K562 (cell line): ENCODE results near the gene CRYBG3. TPM values are rescaled to one million over a fixed set of nuclear protein-coding genes. Genes with fewer than 3 reads are reported as not detected.

Experiments
- BRF2 ChIP-seq: IDR thresholded peaks from 3 replicates; pipeline ENCODE4 v1.6.1; 2011; ENCODE audit warnings: borderline replicate concordance, mild to moderate bottlenecking; ENCODE audit not compliant: insufficient read length, insufficient read depth
- CBX2 ChIP-seq: fragments of 200-600 bp; sonication (generic); IDR thresholded peaks from one replicate; pipeline ENCODE4 v1.6.1; 2012; ENCODE audit warnings: mild to moderate bottlenecking, low read length, inconsistent platforms; ENCODE audit not compliant: insufficient read depth, poor library complexity, severe bottlenecking
- CBX3 ChIP-seq, 2 experiments: IDR thresholded peaks; 1 replicate in 1 of 2; 2 replicates in 1 of 2; pipeline ENCODE4 v1.6.1; 2012; ENCODE audit warnings: inconsistent platforms in 2 of 2, low read length in 2 of 2, borderline replicate concordance in 1 of 2, control low read depth in 1 of 2
- CC2D1A ChIP-seq: fragments of 450-650 bp; IDR thresholded peaks from 2 replicates; pipeline ENCODE4 v1.6.1; 2017; ENCODE audit warnings: mild to moderate bottlenecking
- CTBP1 ChIP-seq: fragments of 450-650 bp; IDR thresholded peaks from 2 replicates; pipeline ENCODE4 v1.6.1; 2016; ENCODE audit warnings: borderline replicate concordance
- DEAF1 ChIP-seq: fragments of 450-650 bp; formaldehyde crosslinking; IDR thresholded peaks from 2 replicates; pipeline ENCODE4 v1.4.0; 2020; ENCODE audit warnings: mild to moderate bottlenecking, moderate library complexity
- GATAD2A ChIP-seq: fragments of 450-650 bp; IDR thresholded peaks from 2 replicates; pipeline ENCODE4 v1.6.1; 2017
- GTF2F1 ChIP-seq: IDR thresholded peaks from 2 replicates; pipeline ENCODE4 v1.6.1; 2011; ENCODE audit warnings: low read depth, low read length, improper control_type of control experiment
- HDAC6 ChIP-seq: IDR thresholded peaks from 2 replicates; pipeline ENCODE4 v1.6.1; 2012; ENCODE audit warnings: low read depth, mild to moderate bottlenecking, control low read depth, inconsistent platforms, low read length, moderate library complexity
- HES1 ChIP-seq: fragments of 450-650 bp; IDR thresholded peaks from 2 replicates; pipeline ENCODE4 v1.6.1; 2016; ENCODE audit warnings: low read depth, mild to moderate bottlenecking, moderate library complexity
- HNRNPLL ChIP-seq: fragments of 200-400 bp; formaldehyde crosslinking; IDR thresholded peaks from 2 replicates; pipeline ENCODE4 v1.6.1; 2017; ENCODE audit warnings: low read length, low read depth, mild to moderate bottlenecking; ENCODE audit not compliant: poor library complexity, severe bottlenecking
- KAT7 ChIP-seq: sonication (generic); formaldehyde crosslinking; IDR thresholded peaks from 2 replicates; pipeline ENCODE4 v1.8.0; 2022; ENCODE audit warnings: missing genetic modification reagents, mild to moderate bottlenecking, borderline replicate concordance
- PCBP2 ChIP-seq: fragments of 200-400 bp; formaldehyde crosslinking; IDR thresholded peaks from 2 replicates; pipeline ENCODE4 v1.6.1; 2018; ENCODE audit warnings: low read length, low read depth, mild to moderate bottlenecking, moderate library complexity; ENCODE audit not compliant: poor library complexity, severe bottlenecking
- RAD21 ChIP-seq, 2 experiments: fragments of 250-450 bp in 1 of 2; fragments of 450-650 bp in 1 of 2; sonication (Bioruptor Pico) in 1 of 2; formaldehyde crosslinking in 1 of 2; IDR thresholded peaks in 1 of 2; conservative IDR thresholded peaks in 1 of 2; 2 replicates each; pipeline versions ENCODE4 v1.4.0 to v1.8.0; 2020 to 2022; ENCODE audit warnings: mild to moderate bottlenecking in 2 of 2, moderate library complexity in 1 of 2
- ZBTB11 ChIP-seq, 3 experiments: fragments of 200-800 bp in 1 of 3; fragments of 250-450 bp in 1 of 3; fragments of 450-650 bp in 1 of 3; sonication (Bioruptor Pico) in 1 of 3; sonication (Bioruptor generic) in 1 of 3; formaldehyde crosslinking in 1 of 3; IDR thresholded peaks; 2 replicates each; pipeline versions ENCODE4 v1.6.1 to v1.8.0; 2016 to 2022; ENCODE audit warnings: mild to moderate bottlenecking in 2 of 3, missing genetic modification characterization in 2 of 3, missing compliant biosample characterization in 1 of 3, moderate library complexity in 1 of 3
- ZNF134 ChIP-seq: fragments of 250-450 bp; sonication (Bioruptor Pico); conservative IDR thresholded peaks from 2 replicates; pipeline ENCODE4 v1.4.0; 2020
- ZNF41 ChIP-seq: fragments of 250-450 bp; sonication (Bioruptor Pico); conservative IDR thresholded peaks from 2 replicates; pipeline ENCODE4 v1.4.0; 2020; ENCODE audit warnings: mild to moderate bottlenecking
- ZNF512 ChIP-seq: IDR thresholded peaks from 2 replicates; pipeline ENCODE4 v1.6.1; 2016; ENCODE audit warnings: missing genetic modification characterization, missing compliant biosample characterization
- ZNF780A ChIP-seq: fragments of 250-450 bp; sonication (Bioruptor Pico); IDR thresholded peaks from 2 replicates; pipeline ENCODE4 v1.5.0; 2021; ENCODE audit warnings: mild to moderate bottlenecking
- polyA plus RNA-seq, 8 experiments: library from polyadenylated mRNA; depleted of rRNA in 4 of 8; stranded (reverse) in 5 of 8; unstranded in 3 of 8; fragments of >200 nt; fragmentation: Nextera tagmentation in 2 of 8; fragmentation: Illumina TruSeq in 1 of 8; extraction: Ambion mirVana in 2 of 8; extraction: Trizol in 1 of 8; gene quantifications; 2 replicates each; pipeline versions ENCODE4 v1.2.1 to v1.2.3, GENCODE V29; 2011 to 2014; ENCODE audit warnings: inconsistent platforms in 1 of 8, missing spikeins in 1 of 8
- total RNA-seq, 7 experiments: library from RNA; depleted of rRNA in 6 of 7; stranded (reverse); fragments of >200 nt in 6 of 7; fragmentation: Illumina TruSeq in 2 of 7; extraction: Trizol in 2 of 7; gene quantifications; 2 replicates each; pipeline versions ENCODE4 v1.2.1 to v1.2.3, GENCODE V29; 2011 to 2021; ENCODE audit warnings: low replicate concordance in 1 of 7

The CRYBG3 gene
- total and polyA plus RNA-seq, 9 of the 15 experiments (the other 6 are each of a cell fraction or from before 2014, with no cell fraction given) = 0.08 to 0.72 (median 0.18) TPM

- no peak for TF ChIP-seq ZBTB11 (CRISPR knock-in tag; IDR thresholded peaks at IDR 0.05)
- TF ChIP-seq CTBP1 = no peak
- TF ChIP-seq BRF2 = no peak
- no peak for TF ChIP-seq ZNF41 (CRISPR knock-in tag)
- no peak for TF ChIP-seq ZNF134 (CRISPR knock-in tag)
- no peak for TF ChIP-seq ZNF780A (CRISPR knock-in tag)
- 0 out of 2 replicates have a peak, but pooled peaks have one; percentile 19 for TF ChIP-seq CC2D1A
- TF ChIP-seq KAT7 = no peak
- no peak for TF ChIP-seq GATAD2A
- TF ChIP-seq DEAF1 (CRISPR knock-in tag) = peak; percentile 52; the same call in 1 of the 2 replicates
- TF ChIP-seq HES1 = no peak
- TF ChIP-seq GTF2F1 = no peak
- no peak for TF ChIP-seq PCBP2
- no peak for TF ChIP-seq CBX2
- TF ChIP-seq CBX3 (IDR thresholded peaks at IDR 0.05; ENCODE audit: borderline replicate concordance in 1 of 2, low read length in 2 of 2) = no peak
- no peak for TF ChIP-seq ZNF512 (tag)
- TF ChIP-seq HDAC6 = no peak
- TF ChIP-seq RAD21 (CRISPR knock-in tag; conservative IDR thresholded peaks at IDR 0.05 in 1 of 2, IDR thresholded peaks at IDR 0.05 in 1 of 2) = peak; percentile 71 to 89
- no peak for TF ChIP-seq HNRNPLL
Measured at GRCh38 chr3:97793420-97794019, 28.3 kb upstream of the CRYBG3 start (continued).
